Hepatic stellate cell (primary cell): ENCODE data around the gene RPS14.

Source experiments
- DNase-seq: peaks from one replicate; pipeline ENCODE4 v3.0.0; 2011; ENCODE audit warnings: low spot score

The RPS14 gene

DNA sequence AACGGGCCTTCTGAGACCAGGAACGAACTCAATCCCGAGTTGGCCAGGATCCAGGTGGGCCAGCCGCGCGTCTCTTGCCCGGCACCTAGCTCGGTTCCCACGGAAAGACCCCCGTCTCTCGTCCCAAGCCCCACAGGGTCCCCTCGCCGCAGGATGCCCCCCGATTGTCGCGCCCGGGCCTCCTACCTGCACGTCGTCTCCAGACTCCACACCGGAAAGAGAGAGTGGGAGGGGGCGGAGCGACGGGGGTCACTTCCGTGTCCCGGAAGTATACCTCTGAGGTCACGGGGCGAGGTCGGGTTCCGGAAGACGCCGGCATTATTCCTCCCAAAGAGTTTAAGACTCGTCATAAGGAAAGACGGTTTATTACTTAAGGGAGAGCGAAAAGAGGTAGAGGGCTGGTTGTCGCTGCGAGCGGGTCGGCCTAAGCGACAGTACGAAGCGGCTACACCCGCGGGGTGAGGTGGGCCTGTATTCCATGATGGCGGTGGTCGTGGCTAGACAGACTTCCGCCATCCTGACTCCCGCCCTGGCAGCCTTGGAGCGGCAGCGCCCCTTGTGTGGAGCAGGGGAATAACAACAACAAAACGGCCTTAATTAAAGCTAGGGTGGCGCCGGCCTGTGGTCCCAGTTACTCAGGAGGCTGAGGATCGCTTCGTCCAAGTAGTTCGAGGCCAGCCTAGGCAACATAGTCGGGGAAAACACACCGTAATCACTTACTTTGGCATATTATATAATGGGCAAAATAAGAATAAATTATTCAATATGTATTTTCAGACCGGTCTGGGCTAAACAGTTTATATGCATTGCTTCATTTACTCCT lies at the start of gene RPS14:
Gene RPS14 (minus strand): TSS at position 223 of the 823 bp plus-strand sequence. CDS start 2,006 bp downstream, outside the sequence.
- DNase-seq = peak; percentile 92

DNA sequence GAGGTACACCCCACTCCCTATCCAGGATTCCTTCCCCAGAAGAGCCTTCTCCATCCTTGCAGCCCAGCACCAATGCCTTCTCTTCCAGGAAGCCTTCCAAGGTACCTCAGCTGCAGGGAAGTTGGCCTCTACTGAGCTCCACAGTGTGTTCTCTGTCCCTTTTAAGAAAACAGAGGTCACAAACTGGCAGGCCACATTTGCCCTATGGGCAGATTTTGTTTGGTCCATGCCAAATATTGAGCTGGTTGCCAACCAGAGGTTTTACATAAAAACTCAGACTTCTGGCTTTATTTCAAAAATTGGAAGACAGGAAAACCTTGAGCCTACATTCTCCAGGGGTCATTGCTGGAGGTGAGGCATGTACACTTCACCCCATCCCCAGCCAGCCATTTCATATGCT lies 49.4 kb upstream of the RPS14 start:
- DNase-seq = no peak

DNA sequence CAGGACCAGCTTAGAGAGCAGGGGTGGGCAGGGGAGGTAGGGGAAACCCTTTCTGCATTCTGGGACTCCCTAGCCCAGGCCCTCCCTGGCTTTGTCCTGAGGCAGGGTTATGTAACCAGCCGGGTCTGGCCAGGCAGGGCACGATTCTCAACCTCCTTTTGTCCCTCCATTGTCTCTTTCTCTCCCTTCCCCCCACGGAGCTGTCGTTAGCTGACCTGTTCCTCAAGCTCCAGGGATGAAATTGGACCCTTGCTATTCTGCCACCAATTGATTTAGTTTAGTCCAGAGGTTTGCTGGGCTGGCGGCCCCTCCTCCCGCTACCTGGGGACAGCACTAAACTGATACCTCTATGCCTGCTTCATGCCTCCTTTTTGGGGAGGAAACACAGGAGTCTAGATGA lies 49.0 kb upstream of the RPS14 start:
- no peak for DNase-seq

DNA sequence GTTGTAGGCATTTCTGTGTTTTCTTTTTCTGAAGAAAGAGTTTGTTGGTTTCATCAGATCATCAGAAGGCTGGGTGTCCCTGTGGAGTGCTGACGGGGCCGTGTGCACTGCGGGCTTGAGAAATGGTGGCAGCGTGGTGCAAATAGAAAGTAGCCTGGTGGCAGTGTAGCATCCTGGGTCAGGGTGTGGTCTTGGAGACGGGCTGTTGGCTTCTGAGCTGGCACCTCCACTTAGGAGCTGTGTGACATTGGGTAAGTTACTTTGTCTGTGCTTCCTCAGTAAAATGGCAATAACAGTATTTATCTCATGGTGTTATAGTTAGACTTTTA lies 48.4 kb upstream of the RPS14 start:
- DNase-seq = no peak

DNA sequence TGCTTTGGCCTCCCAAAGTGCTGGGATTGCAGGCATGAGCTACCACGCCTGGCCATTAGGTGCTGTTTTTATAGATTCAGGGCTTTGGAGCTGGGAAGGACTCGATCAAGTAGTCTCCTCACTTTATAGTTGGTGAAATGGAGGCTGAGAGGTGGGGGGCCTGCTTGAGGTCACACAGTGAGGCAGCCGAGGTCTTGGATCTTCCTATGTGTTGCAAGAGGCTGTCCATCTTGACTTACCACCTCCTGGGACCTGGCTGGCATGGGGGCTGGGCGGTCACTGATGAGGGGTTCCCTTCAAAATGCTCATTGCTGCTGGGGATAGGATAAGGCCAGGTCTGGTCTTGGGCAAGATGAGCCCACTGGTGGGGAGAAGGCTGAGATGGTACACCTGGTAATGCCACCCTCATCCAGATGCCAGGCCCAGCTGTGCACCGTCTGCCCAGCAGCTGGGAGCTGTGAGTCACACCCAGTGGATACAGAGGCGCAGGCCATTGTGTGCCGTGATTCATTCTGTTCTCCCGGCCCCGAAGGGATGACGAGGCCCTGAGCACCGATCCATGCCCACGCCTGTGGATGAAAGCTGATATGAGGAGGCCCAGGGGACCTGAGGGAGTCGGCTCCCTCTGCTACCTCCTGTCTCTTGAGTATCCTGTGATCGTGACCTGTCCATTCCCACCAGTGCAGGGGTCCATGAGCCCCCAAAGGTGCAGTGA lies 47.9 kb upstream of the RPS14 start:
- peak; percentile 97 for DNase-seq

DNA sequence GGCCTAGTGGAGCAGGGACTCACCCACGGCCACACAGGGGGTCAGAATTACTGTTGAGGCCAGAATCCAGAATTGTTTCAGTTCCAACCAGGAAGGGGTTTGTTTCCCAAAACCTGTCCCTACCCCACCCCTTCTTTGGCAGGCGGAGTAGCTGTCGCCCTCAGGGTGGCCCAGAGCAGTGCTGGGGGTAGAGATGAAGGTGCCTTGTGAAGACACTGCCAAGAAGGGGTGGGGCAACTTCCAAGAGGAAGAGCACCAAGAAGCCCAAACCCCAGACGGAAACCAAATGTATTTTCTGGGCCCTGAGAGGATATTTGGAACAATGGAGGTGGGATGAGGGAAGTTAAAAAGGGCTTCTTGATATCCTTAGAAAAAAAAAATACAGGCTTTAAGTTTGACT lies 47.0 kb upstream of the RPS14 start:
- DNase-seq = no peak

DNA sequence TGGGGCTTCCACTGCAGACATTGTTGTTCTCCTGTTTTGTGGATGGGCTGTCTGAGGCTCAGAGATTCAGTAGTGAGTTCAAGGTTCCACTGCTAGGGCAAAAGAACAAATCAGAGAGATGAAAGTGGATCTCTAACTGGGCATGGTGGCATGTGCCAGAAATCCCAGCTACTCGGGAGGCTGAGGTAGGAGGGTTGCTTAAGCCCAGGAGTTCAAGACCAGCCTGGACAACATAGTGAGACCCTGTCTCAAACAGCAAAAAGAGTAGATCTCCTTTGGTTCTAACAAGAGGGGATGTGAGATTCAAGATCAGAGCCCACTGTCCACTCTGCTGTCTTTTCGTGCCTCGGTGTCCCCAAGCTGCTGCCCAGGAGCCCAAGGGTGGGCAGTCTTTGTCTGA lies 46.6 kb upstream of the RPS14 start:
- no peak for DNase-seq

DNA sequence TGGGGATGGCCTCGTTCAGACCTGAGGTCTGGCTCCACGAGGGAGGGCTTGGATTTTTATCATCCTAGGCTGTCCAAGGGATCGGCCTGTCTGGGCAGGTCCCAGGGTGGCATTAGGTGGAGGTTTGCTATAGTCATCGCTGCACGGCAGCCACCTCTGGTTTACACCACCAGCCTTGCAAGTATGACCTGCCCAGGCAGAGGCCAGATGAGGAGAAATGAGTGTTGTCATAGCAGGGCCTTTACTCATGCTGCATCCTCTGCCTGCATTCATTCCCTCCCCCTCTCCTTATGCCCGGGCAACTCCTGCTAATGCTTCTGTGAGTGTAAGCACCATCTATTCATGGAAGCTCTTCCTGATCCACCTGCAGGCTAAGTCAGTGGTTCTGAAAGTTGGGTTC lies 43.1 kb upstream of the RPS14 start:
- DNase-seq = peak; percentile 72

DNA sequence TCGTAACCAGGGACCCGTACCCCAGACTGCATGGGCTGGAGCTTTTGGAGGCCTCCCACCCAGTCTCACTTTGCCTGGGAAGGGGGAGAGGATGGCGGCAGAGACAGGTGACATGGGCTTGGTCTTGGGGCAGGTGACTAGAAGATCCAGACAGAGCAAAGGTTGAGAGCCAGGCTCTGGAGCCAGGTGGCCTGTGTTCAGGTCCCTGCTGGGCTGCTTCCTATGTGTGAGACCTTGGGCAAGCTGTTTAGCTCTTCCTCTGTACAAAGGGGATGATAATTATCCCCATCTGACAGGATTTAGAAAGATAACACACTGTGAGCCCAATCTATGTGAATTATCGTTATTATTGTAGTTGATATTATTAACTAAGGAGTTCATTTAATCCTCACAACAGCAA lies 42.3 kb upstream of the RPS14 start:
- no peak for DNase-seq

DNA sequence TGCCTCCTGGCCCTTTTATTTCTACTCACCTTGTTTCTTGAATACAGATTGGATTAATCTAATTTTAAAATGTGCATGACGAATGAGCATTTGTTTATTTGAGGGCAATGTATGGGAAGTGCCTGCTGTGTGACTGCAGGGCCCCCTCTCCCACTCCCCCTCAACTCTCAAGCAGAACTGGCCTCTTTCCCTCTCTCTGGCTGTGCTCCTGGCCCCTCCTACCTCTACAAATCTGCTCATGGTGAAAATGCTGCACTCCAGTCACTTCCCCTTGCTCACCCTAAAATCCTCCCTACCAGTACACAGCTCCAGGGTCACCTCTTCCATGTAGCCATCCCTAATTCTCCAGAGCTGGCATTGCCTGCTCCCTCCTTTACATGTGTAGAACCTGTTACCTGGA lies 41.2 kb upstream of the RPS14 start:
- no peak for DNase-seq

DNA sequence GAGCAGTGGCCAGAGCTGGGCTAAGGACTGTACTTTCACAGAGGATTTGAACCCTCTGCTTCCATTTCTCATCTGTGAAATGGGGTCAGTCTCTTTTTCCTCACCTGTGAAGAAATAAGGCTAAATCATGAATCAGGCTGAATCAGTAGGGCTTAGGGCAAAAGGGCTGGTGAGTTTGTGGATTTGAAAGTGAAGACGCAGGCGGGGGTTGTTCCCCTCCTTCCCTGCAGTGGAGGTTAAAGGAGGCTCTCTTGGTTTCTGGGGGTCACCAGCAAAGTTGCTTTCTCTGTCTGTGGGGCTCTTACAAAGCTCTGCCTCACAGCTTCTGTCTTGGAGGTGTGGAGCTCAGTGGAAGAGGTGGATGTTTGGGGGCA lies 40.7 kb upstream of the RPS14 start:
- no peak for DNase-seq

DNA sequence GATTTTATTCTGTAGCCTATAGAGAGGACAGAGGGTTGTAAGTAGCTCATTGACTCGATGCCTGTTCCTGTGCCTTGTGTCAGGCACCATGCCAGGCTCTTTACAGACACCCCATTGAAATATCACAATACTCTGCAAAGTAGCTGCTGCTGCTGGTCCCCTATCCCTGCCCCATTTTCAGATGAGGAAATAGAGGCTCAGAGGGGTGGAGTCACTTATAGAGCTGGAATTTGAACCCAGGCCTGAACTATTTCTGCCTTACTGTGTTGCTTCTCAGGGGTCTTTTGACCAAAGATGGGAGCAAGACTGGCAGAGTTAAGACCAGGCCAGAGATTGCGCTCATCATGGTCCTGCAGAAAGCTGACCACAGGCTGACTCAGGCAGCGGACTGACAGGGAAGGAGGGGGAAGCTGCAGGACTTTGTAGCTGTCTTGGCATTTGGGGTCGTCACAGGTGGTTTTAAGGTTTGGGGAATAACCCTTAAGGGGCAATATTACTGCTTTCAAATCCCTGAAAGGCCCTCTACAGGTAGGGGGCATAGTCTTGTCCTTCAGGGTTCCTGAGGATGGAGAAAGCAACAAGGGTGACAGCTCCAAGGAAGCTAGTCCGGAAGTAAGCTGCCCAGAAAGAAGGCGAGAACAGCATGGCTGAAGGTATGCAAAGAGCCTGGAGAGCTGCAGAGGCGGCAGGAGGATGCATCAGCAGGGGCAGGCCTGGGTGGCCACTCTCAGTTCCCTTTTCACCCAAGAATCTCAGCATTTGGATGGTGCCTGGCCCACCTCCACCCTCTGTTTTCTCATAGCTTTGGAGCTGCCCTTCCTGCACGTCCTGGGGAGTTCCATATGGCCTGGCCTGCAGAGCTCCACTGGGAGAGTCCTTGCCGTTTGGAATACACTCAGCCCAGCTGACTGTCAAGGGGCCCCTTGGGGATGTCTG lies 40.1 kb upstream of the RPS14 start:
- no peak for DNase-seq

DNA sequence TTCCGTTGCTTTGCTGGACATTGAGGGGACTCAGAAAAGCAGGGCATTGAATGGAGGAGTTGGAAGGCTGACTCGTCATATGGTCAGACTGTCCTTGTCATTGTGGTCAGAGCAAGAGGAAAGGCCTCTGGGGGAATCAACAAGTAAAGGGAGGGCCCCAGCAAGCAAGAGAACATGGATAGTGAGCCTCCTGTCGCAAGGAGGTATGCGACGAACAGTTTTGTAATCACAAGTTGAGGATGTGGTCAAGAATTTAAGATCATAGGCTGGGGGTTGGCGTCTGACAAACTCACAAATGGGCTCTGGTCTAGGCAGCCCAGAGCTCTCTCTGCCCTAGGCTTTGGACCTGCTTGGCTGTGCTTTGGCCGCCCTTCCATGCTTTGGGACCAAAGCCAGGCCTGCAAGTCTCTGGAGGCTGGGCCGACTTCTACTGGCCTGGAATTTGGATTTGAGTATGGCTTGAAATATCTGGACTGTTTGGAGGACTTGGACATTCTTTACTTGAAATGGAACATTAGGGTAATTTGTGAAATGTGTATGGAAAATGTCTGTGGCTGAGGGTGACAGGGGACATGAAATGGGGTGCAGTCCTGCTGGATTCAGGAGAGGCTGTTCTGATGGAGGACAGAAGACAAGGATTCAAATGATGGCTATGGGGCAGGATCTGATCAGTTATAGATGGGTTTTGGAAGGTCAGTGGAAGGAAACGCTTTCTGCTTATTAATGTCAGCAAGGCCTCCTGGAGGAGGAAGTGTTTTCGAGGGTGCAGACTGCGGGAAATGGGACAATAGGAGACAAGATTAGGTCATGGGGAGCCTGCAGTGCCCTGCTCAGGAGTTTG lies 39.2 kb upstream of the RPS14 start:
- DNase-seq = peak; percentile 80

DNA sequence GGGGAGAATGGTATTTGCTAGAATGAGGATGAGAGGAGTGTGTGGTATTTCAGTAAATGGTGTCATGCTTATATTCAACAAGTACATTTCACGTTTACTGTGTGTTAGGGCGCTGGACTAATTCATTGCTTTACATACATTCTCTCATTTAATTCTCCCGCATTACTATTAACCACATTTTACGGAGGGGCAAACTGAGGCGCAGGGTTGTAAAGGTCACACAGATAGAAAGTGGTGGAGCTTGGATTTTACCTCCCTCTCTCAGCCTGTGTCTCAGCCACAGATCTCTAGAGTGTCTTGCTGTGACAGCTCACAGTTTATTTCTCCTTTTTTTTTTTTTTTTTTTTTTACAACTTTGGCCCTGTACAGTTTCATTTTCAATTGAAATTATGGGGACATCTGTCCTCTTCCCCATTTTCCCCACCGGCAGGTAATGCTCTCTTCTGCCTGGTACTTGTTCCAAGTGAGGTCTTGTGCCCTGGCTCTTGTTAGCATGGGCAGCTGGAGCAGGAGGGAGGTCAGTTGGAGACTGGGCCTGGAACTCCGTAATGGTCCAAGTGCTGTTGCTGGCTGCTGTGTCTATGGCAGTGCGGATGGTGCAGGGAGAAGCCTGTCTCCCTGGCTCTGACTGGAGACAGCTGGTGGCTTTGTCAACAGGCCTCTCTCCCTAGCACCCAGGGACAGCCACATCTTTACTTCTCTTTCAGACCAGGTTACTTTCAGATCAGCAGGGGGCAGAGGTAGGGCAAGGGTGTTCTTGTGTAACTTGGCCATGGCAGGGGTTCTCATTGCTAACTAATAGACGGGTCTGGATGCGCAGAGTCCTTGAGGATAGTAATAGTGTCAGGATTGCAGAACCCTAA lies 37.9 kb upstream of the RPS14 start:
- DNase-seq = no peak

DNA sequence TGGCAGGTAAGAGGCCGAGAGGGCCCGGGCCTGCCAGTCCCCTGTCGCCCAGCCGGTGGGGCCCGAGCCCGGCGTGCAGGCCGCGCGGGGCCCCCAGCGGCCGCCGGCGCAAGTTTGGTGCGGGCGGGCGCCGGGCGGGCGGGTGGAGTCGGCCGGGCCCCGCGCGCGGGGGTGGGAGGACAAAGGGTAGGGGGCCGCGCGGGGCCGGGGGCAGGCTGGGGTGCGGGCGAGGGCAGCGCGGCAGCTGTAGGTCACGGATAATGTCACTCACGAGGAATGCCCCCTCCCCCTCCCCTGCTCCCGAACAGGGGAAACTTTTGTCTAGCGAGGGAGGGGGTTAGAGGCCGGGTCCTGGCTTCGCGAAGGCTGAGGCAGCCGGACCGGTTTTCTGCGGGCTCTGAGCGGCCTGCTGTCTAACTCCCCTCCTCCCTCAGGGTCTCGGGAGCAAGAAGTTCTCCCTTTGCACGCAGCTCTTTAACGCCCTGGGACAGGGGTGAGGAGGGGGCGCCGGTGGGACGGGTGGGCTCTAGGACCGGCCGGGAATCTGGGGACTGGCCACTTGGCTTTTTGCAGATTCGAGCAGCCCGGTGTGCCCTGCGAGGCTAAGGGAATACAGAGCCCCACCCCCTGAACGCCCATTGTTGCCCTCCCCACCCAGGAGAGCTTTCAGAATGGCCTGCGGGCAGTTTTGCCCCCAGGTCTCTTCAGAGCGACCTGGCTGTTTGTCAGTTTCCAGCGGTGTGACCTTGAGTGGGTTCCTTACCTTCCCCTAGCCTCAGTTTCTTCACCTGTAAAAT lies 37.1 kb upstream of the RPS14 start:
- DNase-seq = no peak

DNA sequence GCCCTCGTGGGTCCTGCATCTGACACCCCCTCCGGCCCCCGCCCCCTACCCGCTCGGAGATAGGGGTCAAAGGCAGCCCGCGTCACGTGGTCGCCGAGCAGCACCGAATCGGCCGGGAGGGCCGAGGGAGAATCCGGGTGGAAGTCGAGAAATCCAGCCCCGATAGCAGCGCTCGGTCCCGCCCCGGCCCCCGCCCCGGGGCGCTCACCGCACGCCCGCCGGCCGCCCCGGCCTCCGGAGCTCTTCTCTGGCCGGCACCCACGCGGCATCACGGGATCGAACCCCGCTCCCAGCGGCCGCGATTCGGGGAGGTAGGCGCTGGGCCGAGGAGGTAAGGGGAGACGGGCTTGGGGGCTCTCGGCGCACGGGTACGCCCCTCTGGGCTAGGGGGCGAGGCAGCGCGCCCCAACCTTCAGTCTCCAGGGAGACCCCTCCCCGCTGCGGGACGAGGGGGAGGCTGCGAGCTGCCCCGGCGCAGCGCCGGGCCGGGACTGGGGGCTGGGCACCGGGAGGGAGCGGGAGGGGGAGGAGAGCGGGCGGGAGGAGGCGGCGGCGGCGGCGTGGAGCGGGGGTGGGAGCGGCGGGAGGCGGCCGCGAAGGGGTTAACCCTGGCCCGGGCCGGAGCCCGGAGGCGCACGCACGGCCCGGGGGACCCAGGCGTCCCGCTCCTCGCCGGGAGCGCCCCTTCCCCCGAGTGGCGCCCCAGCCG lies 36.3 kb upstream of the RPS14 start:
- DNase-seq = peak; percentile 79

DNA sequence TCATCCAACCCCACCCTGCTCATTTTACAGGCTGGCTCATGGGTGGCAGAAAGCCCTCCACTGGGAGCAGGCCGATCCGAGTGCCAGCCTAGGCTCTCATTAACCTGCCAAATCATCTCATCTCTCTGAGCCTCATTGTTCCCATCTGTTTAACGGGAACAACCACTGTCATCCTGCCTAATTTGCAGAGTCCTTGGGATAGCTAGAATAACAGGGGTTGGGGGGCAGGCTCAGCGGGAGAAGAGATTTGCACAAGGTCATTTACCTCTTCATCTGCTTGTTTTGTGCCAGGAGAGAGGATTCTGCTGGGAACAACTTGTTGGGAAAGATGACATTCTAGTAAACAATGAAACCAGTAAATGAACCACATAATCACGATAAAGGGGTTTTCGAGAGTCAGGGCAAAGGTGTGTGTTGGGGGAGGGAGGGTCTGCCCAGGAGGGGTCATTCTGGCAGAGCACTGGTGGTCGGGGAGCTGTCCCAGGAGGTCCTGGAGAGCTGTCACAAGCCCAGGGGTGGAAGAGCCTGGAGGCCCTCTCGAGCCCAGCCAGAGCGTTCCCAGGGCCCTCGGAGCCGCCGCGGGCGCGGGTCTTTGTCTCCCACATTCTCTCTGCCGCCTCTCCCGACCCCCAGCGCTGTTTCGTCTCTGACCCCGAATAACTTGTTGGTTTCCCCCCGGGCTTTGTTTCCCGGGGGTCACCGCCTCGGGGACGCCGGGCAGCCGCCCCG lies 35.6 kb upstream of the RPS14 start:
- no peak for DNase-seq

DNA sequence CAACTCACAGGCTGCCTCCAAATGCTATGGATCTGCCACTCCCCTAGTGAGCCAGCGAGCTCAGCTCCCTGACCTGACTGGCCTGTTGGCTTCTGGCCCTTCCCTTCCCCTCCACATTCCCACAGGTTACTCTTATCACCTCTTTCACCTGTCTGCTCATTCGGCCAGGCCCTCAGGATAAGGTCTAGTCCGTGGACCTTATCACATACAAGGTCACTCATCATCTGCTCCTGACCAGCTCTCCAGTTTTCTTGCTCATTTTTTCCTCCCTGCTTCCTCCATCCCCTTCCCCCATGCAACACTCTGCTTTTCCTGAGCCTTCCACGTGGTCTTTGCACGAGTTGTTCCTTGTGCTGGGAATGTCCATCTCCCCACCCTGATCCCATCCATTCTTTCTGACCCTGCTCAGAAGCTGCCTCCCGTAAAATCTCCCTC lies 32.5 kb upstream of the RPS14 start:
- DNase-seq = no peak

DNA sequence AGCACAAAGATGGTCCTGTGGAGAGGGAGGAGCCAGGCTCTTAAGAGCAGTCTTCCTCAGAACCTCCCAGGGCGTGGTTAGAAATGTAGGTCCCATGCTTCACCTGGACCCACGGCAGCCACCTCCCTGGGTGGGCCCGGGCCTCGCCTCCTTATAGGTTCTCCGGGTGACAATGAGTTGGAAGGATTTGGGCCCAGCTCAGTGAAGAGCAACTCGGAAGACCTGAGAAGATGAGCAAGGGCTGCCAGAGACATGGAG lies 32.1 kb upstream of the RPS14 start:
- no peak for DNase-seq
